RWPE1 (cell line): ENCODE measurements around the gene TXK.
"Not testable (repeated sequence)": the region's sequence is repeated elsewhere in the genome, so short reads cannot be mapped to it uniquely, and the experiment has no call there.

ENCODE experiments used
- CTCF ChIA-PET: fragments of 350-600 bp; sonication (Branson Sonifier 250); formaldehyde crosslinking; extraction: SDS; loops from one replicate; lab custom pipeline; 2021; lab: Yijun Ruan, JAX
- POLR2A ChIA-PET: fragments of 400-600 bp; formaldehyde crosslinking; extraction: SDS; loops from one replicate; lab custom pipeline; 2020; ENCODE audit warnings: antibody characterized with exemption; ENCODE audit not compliant: low non-redundant PET; lab: Yijun Ruan, JAX
- DNase-seq: peaks from one replicate; pipeline ENCODE4 v3.0.0; 2012; ENCODE audit warnings: low spot score
- H3K27ac ChIP-seq: fragments of 450-650 bp; 2 replicates; pipeline ENCODE4 v1.5.1; 2017
- TF ChIP-seq, protein P1 (sequence below): fragments of 450-650 bp; conservative IDR thresholded peaks from 2 replicates; pipeline ENCODE4 v1.5.1; 2017; ENCODE audit warnings: low read depth, mild to moderate bottlenecking

The TXK gene

DNA sequence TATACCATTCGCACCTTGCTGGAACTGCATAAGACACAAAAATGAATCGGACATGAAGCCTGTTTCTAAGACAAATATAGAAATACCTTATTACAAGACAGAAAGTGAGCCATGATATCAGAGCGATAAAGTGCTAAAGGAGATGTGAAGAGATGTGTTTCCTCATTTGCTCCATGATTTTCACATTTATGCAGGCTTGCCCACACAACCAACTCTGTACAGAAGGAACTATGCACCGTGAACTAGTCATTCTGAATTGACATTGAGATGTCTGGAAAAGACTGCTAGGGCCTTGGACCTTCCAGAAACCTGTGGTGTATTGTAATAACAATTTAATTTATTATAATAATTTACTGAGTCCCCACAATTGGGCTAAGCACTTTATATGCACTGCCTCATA, 38.6 kb upstream of the TXK start:
- TF ChIP-seq, protein P1, sequence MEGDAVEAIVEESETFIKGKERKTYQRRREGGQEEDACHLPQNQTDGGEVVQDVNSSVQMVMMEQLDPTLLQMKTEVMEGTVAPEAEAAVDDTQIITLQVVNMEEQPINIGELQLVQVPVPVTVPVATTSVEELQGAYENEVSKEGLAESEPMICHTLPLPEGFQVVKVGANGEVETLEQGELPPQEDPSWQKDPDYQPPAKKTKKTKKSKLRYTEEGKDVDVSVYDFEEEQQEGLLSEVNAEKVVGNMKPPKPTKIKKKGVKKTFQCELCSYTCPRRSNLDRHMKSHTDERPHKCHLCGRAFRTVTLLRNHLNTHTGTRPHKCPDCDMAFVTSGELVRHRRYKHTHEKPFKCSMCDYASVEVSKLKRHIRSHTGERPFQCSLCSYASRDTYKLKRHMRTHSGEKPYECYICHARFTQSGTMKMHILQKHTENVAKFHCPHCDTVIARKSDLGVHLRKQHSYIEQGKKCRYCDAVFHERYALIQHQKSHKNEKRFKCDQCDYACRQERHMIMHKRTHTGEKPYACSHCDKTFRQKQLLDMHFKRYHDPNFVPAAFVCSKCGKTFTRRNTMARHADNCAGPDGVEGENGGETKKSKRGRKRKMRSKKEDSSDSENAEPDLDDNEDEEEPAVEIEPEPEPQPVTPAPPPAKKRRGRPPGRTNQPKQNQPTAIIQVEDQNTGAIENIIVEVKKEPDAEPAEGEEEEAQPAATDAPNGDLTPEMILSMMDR = no peak
- ChIA-PET POLR2A (no interaction called here), CTCF (no interaction called here)
- no peak for DNase-seq
- H3K27ac ChIP-seq = no peak overlapping the region

DNA sequence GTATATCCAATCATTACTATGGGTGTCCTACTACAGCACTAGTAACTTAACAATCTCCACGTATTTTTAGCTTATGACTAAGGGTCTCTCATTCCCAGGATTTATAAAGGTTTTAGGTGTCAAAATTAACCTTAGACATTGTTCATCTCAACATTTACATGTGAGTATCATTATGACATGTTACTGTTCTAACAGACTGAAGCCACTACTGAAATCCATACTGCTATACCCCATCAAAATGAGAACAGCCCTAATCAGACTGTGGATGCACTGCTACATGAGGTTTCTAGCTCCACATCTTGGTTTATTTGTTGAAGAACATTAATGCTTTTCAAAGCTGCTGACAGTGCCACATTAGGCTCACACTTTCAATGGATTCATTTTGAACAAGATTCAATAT, 35.6 kb upstream of the TXK start:
- ChIA-PET CTCF (no interaction called here), POLR2A (no interaction called here)
- no peak overlapping the region for H3K27ac ChIP-seq
- TF ChIP-seq, protein P1 = no peak
- DNase-seq = no peak

DNA sequence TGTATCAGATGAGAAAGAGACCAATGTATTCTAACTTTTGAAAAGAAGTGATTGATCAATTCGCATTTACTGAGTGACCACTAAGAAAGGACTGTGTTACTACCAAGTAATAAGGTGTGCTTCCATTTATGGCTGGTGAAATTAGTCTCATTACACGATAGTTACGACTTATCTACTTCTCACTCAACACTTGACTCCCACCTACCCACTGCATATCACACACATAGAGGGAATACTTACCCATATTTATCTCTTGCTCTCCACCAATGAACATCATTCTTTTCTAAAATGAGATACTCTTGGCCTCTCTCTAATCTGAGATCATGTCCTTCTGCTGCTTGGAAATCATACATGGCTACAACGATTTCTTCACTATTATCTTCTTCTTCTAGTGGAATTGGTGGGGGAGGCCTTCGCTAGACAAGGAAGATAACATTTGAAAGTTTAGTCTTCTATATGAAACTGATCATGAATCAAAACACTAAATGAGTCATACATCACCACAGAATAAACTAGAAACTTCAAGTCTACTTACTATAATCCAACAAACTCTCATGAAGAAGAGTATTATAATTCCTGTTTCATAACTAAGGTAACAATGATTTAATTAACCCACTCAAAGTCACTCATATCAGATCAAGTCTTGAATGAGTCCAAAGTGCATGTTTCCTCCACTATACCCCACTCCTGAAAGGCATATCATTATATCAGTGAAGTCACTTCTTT, 33.7 kb upstream of the TXK start:
- no peak for DNase-seq
- POLR2A ChIA-PET = no interaction called here
- CTCF ChIA-PET = no interaction called here
- H3K27ac ChIP-seq = no peak overlapping the region
- TF ChIP-seq, protein P1 = no peak

DNA sequence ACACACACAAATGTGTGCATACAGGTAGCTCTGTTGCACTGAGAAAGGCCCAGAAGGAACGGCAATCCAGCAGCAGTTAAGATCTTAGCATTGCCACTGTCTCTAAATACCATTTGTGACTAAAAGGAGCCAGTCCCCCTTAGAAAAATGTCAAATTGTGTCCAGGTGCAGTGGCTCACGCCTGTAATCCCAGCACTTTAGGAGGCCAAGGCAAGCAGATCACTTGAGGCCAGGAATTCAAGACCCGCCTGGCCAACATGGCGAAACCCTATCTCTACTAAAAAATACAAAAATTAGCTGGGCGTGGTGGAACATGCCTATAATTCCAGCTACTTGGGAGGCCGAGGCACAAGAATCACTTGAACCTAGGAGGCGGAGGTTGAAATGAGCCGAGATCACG, 30.5 kb upstream of the TXK start:
- POLR2A ChIA-PET, H3K27ac ChIP-seq, DNase-seq: not testable (repeated sequence)
- CTCF ChIA-PET = interaction anchor here (0.6 kb wide), 1 partner anchor 144 kb away, joined by 3 read pairs; no protein-coding TSS in a partner anchor

DNA sequence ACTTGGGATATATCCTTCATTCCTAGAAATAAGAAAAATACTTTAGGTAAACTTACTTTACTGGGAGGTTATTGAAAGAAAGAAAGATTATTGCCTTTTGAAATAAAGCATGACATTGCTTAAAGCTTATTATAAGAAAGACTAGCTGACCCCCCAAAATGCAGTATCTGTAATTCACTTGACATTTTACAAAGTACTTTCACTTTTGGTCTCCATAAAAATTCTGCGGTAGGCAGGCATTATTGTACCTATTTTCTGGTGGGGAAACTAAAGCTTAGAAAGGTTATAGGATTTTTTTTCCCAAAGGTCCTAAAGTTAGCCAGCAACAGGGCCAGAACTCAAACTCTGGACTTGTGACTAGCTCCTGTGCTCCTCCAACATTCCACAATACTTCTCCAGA, 29.7 kb upstream of the TXK start:
- POLR2A ChIA-PET = no interaction called here

DNA sequence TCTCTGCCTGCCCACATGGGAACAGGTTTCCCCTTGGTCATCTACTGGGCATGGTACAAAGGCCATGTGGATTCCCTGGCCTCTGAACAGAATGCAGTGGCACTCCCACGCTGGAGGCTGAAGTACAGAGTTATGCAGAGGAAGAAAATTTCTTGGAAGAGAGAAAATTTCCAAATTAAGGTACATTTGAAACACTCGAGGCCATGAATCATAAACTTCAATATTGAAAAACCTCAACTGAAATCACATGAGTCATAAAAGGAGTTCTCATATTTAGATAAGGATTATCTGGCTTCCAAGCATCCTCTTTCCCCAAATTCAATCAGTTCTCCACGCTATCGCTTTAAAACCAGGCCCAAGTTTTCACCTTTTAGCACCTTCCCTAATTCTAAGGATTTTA, 28.1 kb upstream of the TXK start:
- CTCF ChIA-PET = no interaction called here
- H3K27ac ChIP-seq = no peak overlapping the region
- DNase-seq = no peak
- POLR2A ChIA-PET = no interaction called here
- TF ChIP-seq, protein P1 = no peak

More for the DNA sequence above, 29.7 kb upstream of the TXK start:
- CTCF ChIA-PET = interaction anchor here (0.6 kb wide), 1 partner anchor 145 kb away, joined by 3 read pairs; no protein-coding TSS in a partner anchor
- no peak overlapping the region for H3K27ac ChIP-seq
- TF ChIP-seq, protein P1 = no peak
- no peak for DNase-seq

DNA sequence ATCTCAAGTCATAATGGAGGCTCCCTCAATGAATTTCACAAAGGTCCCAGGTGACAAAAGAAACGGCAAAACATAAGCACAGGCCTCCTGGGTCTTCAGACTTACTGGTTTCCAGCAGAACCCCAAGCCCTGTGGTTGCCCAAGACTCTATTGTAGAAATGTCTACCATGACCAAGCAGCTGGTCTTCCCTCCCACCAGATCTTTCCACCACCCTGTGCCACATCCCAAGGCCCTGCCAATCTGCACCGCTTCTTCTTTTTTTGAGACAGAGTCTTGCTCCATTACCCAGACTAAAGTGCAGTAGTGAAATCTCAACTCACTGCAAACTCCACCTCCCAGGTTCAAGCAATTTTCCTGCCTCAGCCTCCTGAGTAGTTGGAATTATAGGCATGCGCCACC, 23.2 kb upstream of the TXK start:
- no peak overlapping the region for H3K27ac ChIP-seq
- ChIA-PET CTCF (no interaction called here), POLR2A (no interaction called here)
- TF ChIP-seq, protein P1 = no peak
- DNase-seq = no peak
